CD4-positive, alpha-beta T cell (primary cell): Measurements from ENCODE around the gene DNASE1. TPM values are rescaled to one million over a fixed set of nuclear protein-coding genes. Genes with fewer than 3 reads are reported as not detected.
A peak's percentile ranks its signal among the peaks of the same experiment; 100 is the strongest.
"Not testable (repeated sequence)": the region's sequence is repeated elsewhere in the genome, so short reads cannot be mapped to it uniquely, and the experiment has no call there.

Experiments
- ATAC-seq: fragments of 200-7000 bp; cut with Tn5 transposase; one replicate; pipeline ENCODE4 v1.10.0; 2022; ENCODE audit warnings: mild to moderate bottlenecking; ENCODE audit not compliant: poor library complexity
- CTCF ChIA-PET: fragments of 350-600 bp; sonication (Branson Sonifier 250); formaldehyde crosslinking; loops from one replicate; lab custom pipeline; 2021; ENCODE audit warnings: antibody characterized with exemption, inconsistent platforms; lab: Charles Lee
- POLR2A ChIA-PET: fragments of 350-600 bp; sonication (Branson Sonifier 250); formaldehyde crosslinking; loops from one replicate; lab custom pipeline; 2021; ENCODE audit warnings: antibody characterized with exemption, inconsistent platforms; lab: Charles Lee
- DNase-seq, 14 experiments: peaks; one replicate each; pipeline ENCODE4 v3.0.0-alpha.2; 2013 to 2020; ENCODE audit warnings: mixed read lengths in 2 of 14
- H3K27ac ChIP-seq, 2 donors: one replicate each; pipeline versions ENCODE4 v1.5.1 to v1.7.0; 2013; ENCODE audit warnings: low read length in 2 of 2, low read depth in 1 of 2, mild to moderate bottlenecking in 1 of 2
- H3K27me3 ChIP-seq, 2 experiments: 1 replicate in 1 of 2; 2 replicates in 1 of 2; pipeline versions ENCODE4 v1.6.1 to v1.7.0; 2013; ENCODE audit warnings: low read length in 2 of 2, control low read depth in 1 of 2, mild to moderate bottlenecking in 1 of 2, moderate library complexity in 1 of 2; ENCODE audit not compliant: insufficient read depth in 2 of 2, control insufficient read depth in 1 of 2
- H3K36me3 ChIP-seq: one replicate; pipeline ENCODE4 v1.6.1; 2013; ENCODE audit warnings: low read length, control low read depth; ENCODE audit not compliant: insufficient read depth
- H3K4me1 ChIP-seq: one replicate; pipeline ENCODE4 v1.6.1; 2013; ENCODE audit warnings: low read length, control low read depth; ENCODE audit not compliant: insufficient read depth
- H3K4me3 ChIP-seq: one replicate; pipeline ENCODE4 v1.5.1; 2013; ENCODE audit warnings: mild to moderate bottlenecking, low read length, moderate library complexity
- H3K9me3 ChIP-seq, 2 experiments: 1 replicate in 1 of 2; 2 replicates in 1 of 2; pipeline versions ENCODE4 v1.6.1 to v1.7.0; 2013; ENCODE audit warnings: low read length in 2 of 2, mild to moderate bottlenecking in 2 of 2, control low read depth in 1 of 2, moderate library complexity in 1 of 2; ENCODE audit not compliant: control insufficient read depth in 1 of 2, insufficient read depth in 1 of 2
- H3K27ac Mint-ChIP-seq: one replicate; pipeline ENCODE4 v1.8.0; 2020; ENCODE audit warnings: mixed read lengths
- H3K27me3 Mint-ChIP-seq: one replicate; pipeline ENCODE4 v1.8.0; 2021; ENCODE audit warnings: mixed read lengths
- H3K36me3 Mint-ChIP-seq: one replicate; pipeline ENCODE4 v1.8.0; 2021; ENCODE audit warnings: low read depth, mixed read lengths
- H3K4me1 Mint-ChIP-seq: one replicate; pipeline ENCODE4 v1.8.0; 2021; ENCODE audit warnings: low read depth, mixed read lengths
- H3K4me3 Mint-ChIP-seq: one replicate; pipeline ENCODE4 v1.8.0; 2020; ENCODE audit warnings: mild to moderate bottlenecking, mixed read lengths
- H3K9me3 Mint-ChIP-seq: one replicate; pipeline ENCODE4 v1.8.0; 2020; ENCODE audit warnings: mixed read lengths
- CTCF ChIP-seq: fragments of 200-600 bp; IDR thresholded peaks from one replicate; pipeline ENCODE4 v1.8.0; 2022; ENCODE audit warnings: antibody characterized with exemption, mild to moderate bottlenecking
- intact Hi-C, 2 experiments: fragments of 100-400 bp; cut with DNase I in 1 of 2; cut with micrococcal nuclease in 1 of 2; formaldehyde crosslinking; loops; one replicate each; pipeline versions ENCODE4 v1.15.1 to v1.9.0; 2023 to 2025; cut with DNase I, micrococcal nuclease
- total RNA-seq, 174 experiments: library from RNA in 2 of 174; stranded (reverse) in 2 of 174; gene quantifications; one replicate each; pipeline ENCODE4 v1.2.3 and lab custom pipeline; 2021 to 2026

Gene DNASE1
- total RNA-seq, 2 experiments from 2014 or later, result 9.5 to 10.4 TPM

- ATAC-seq, result no peak
- Mint-ChIP-seq H3K4me3 (no peak overlapping the region), H3K27ac (no peak overlapping the region), H3K4me1 (peaks cover 5% of the 10 kb centered on the region), H3K27me3 (no peaks in the 10 kb centered on the region), H3K9me3 (no peaks in the 10 kb centered on the region), H3K36me3 (peaks cover 41% of the 10 kb centered on the region)
- no peaks in the 10 kb centered on the region for H3K27me3 ChIP-seq
- ChIA-PET CTCF (no interaction called here), POLR2A (no interaction called here)
- H3K4me1 ChIP-seq, result peaks cover 3% of the 10 kb centered on the region
- intact Hi-C loops, result no loop called here
- no peak overlapping the region for H3K27ac ChIP-seq
- no peaks in the 10 kb centered on the region for H3K9me3 ChIP-seq
- TF ChIP-seq CTCF, result no peak
- no peak for DNase-seq
- no peak overlapping the region for H3K4me3 ChIP-seq
- H3K36me3 ChIP-seq, result peaks cover 54% of the 10 kb centered on the region
Observed at GRCh38 chr16:3655030-3655395, 522 bp downstream of the DNASE1 start.

- CTCF ChIA-PET, result no interaction called here
- POLR2A ChIA-PET, result no interaction called here
- Mint-ChIP-seq H3K4me3 (no peak overlapping the region), H3K4me1 (peaks cover 5% of the 10 kb centered on the region), H3K27me3 (no peaks in the 10 kb centered on the region), H3K27ac (no peak overlapping the region), H3K36me3 (peaks cover 46% of the 10 kb centered on the region), H3K9me3 (no peaks in the 10 kb centered on the region)
- Histone ChIP-seq H3K36me3 (peaks cover 60% of the 10 kb centered on the region), H3K27ac (no peak overlapping the region), H3K4me1 (peaks cover 3% of the 10 kb centered on the region), H3K27me3 (no peaks in the 10 kb centered on the region), H3K4me3 (no peak overlapping the region), H3K9me3 (no peaks in the 10 kb centered on the region)
- intact Hi-C loops, result no loop called here
- ATAC-seq (no peak), DNase-seq (no peak)
- no peak for TF ChIP-seq CTCF
Observed at GRCh38 chr16:3655396-3656159, 1.1 kb downstream of the DNASE1 start.

GRCh38 chr16:3656160-3656490, 1.6 kb downstream of the DNASE1 start:
- H3K27ac Mint-ChIP-seq, H3K9me3 ChIP-seq, CTCF ChIA-PET, intact Hi-C loops, ATAC-seq, H3K4me1 Mint-ChIP-seq, H3K4me3 Mint-ChIP-seq, H3K27me3 Mint-ChIP-seq, H3K27me3 ChIP-seq, H3K27ac ChIP-seq, H3K4me1 ChIP-seq, POLR2A ChIA-PET, H3K4me3 ChIP-seq, H3K9me3 Mint-ChIP-seq: not testable (repeated sequence)
- DNase-seq, result peak in 1 of 14 experiments; percentile 16
- peaks cover 52% of the 10 kb centered on the region for H3K36me3 Mint-ChIP-seq
- peaks cover 58% of the 10 kb centered on the region for H3K36me3 ChIP-seq
